Vagina (tissue), 2 donors: ENCODE data around the gene USP10. TPM values are rescaled to one million over a fixed set of nuclear protein-coding genes. Genes with fewer than 3 reads are reported as not detected.

ENCODE experiments used
- DNase-seq, 2 donors: peaks; one replicate each; pipeline ENCODE4 v3.0.0-alpha.2; 2017; ENCODE audit errors: extremely low spot score in 2 of 2
- H3K27ac ChIP-seq: fragments of 200-600 bp; sonication (generic); one replicate; pipeline ENCODE4 v1.5.1; 2019
- H3K27me3 ChIP-seq: fragments of 200-600 bp; sonication (generic); one replicate; pipeline ENCODE4 v1.5.1; 2019
- H3K36me3 ChIP-seq, 2 donors: fragments of 200-600 bp; sonication (generic); one replicate each; pipeline ENCODE4 v1.5.1; 2017 to 2019
- H3K4me1 ChIP-seq: fragments of 200-600 bp; sonication (generic); one replicate; pipeline ENCODE4 v1.5.1; 2019
- H3K4me3 ChIP-seq, 2 donors: fragments of 200-600 bp; sonication (generic); 1 replicate in 1 of 2; 2 replicates in 1 of 2; pipeline ENCODE4 v1.5.1; 2016 to 2019
- H3K9me3 ChIP-seq: fragments of 200-600 bp; sonication (generic); one replicate; pipeline ENCODE4 v1.5.1; 2019
- CTCF ChIP-seq, 3 experiments: fragments of 450-650 bp in 2 of 3; fragments of 200-600 bp in 1 of 3; sonication (generic) in 1 of 3; IDR thresholded peaks; one replicate each; pipeline ENCODE4 v1.5.1; 2017 to 2019; ENCODE audit warnings: antibody characterized with exemption in 3 of 3, mild to moderate bottlenecking in 2 of 3, moderate library complexity in 2 of 3
- POLR2A ChIP-seq, 2 donors: fragments of 450-650 bp; IDR thresholded peaks; one replicate each; pipeline ENCODE4 v1.6.1; 2017; ENCODE audit warnings: antibody characterized with exemption in 2 of 2, mild to moderate bottlenecking in 2 of 2, moderate library complexity in 2 of 2
- POLR2AphosphoS5 ChIP-seq, 2 donors: sonication (generic); formaldehyde crosslinking; IDR thresholded peaks; one replicate each; pipeline ENCODE4 v1.9.0; 2017; ENCODE audit warnings: antibody characterized with exemption in 2 of 2, mild to moderate bottlenecking in 2 of 2, low read depth in 1 of 2; ENCODE audit not compliant: insufficient read depth in 1 of 2
- intact Hi-C: fragments of 100-400 bp; cut with DNase I; formaldehyde crosslinking; loops from one replicate; pipeline ENCODE4 v1.15.1; 2023
- total RNA-seq: library from RNA; depleted of rRNA; stranded (reverse); fragments of >200 nt; gene quantifications from one replicate; pipeline ENCODE4 v1.2.3, GENCODE V29; 2016

USP10 gene
- total RNA-seq, 1 donor from 2014 or later, result 42.5 TPM

- Histone ChIP-seq H3K36me3 (no peaks in the 10 kb centered on the region), H3K4me3 (no peak overlapping the region), H3K4me1 (peaks cover 15% of the 10 kb centered on the region), H3K27me3 (no peaks in the 10 kb centered on the region), H3K27ac (no peak overlapping the region), H3K9me3 (no peaks in the 10 kb centered on the region)
- intact Hi-C loops, result loop anchor here (5.0 kb wide), 1 partner anchor 46 kb away; no protein-coding TSS in a partner anchor
- DNase-seq, result no peak
- TF ChIP-seq POLR2A (IDR thresholded peaks at IDR 0.05), result no peak
- no peak for TF ChIP-seq POLR2AphosphoS5 (IDR thresholded peaks at IDR 0.05; ENCODE audit: insufficient read depth in 1 of 2, low read depth in 1 of 2)
- no peak for TF ChIP-seq CTCF (IDR thresholded peaks at IDR 0.05)
Observed at GRCh38 chr16:84791088-84791487, 91.3 kb downstream of the USP10 start.

- Histone ChIP-seq H3K4me3 (no peak overlapping the region), H3K36me3 (no peaks in the 10 kb centered on the region), H3K9me3 (no peaks in the 10 kb centered on the region), H3K27me3 (no peaks in the 10 kb centered on the region), H3K4me1 (peaks cover 15% of the 10 kb centered on the region), H3K27ac (no peak overlapping the region)
- no peak for DNase-seq
- TF ChIP-seq POLR2A (IDR thresholded peaks at IDR 0.05) (no peak), CTCF (IDR thresholded peaks at IDR 0.05) (no peak), POLR2AphosphoS5 (IDR thresholded peaks at IDR 0.05; ENCODE audit: insufficient read depth in 1 of 2, low read depth in 1 of 2) (no peak)
- intact Hi-C loops, result loop anchor here (5.0 kb wide), 1 partner anchor 46 kb away; no protein-coding TSS in a partner anchor
Observed at GRCh38 chr16:84791501-84791900, 91.7 kb downstream of the USP10 start.

GRCh38 chr16:84794186-84794585, 94.4 kb downstream of the USP10 start:
- no peak for DNase-seq
- Histone ChIP-seq H3K4me3 (no peak overlapping the region), H3K9me3 (no peaks in the 10 kb centered on the region), H3K36me3 (no peaks in the 10 kb centered on the region), H3K27me3 (no peaks in the 10 kb centered on the region), H3K27ac (peak overlapping the region; percentile 73), H3K4me1 (peaks cover 15% of the 10 kb centered on the region)
- TF ChIP-seq CTCF (IDR thresholded peaks at IDR 0.05) (no peak), POLR2AphosphoS5 (IDR thresholded peaks at IDR 0.05; ENCODE audit: insufficient read depth in 1 of 2, low read depth in 1 of 2) (no peak), POLR2A (IDR thresholded peaks at IDR 0.05) (no peak)
- intact Hi-C loops, result loop anchor here (5.0 kb wide), 1 partner anchor 43 kb away; no protein-coding TSS in a partner anchor

- H3K27me3 ChIP-seq, result no peaks in the 10 kb centered on the region
- intact Hi-C loops, result loop anchor here (5.0 kb wide), 1 partner anchor 43 kb away; no protein-coding TSS in a partner anchor
- H3K4me1 ChIP-seq, result peaks cover 11% of the 10 kb centered on the region
- H3K27ac ChIP-seq, result peak overlapping the region; percentile 73
- no peak for TF ChIP-seq CTCF (IDR thresholded peaks at IDR 0.05)
- H3K4me3 ChIP-seq, result no peak overlapping the region
- H3K36me3 ChIP-seq, result no peaks in the 10 kb centered on the region
- DNase-seq, result no peak
- no peaks in the 10 kb centered on the region for H3K9me3 ChIP-seq
Observed at GRCh38 chr16:84794626-84795025, 94.8 kb downstream of the USP10 start.

- DNase-seq, result peak in 1 of 2 donors; percentile 96
- Histone ChIP-seq H3K4me3 (peak overlapping the region in 1 of 2 donors; percentile 23), H3K9me3 (no peaks in the 10 kb centered on the region), H3K27ac (peak overlapping the region; percentile 74), H3K27me3 (no peaks in the 10 kb centered on the region), H3K36me3 (no peaks in the 10 kb centered on the region), H3K4me1 (peaks cover 8% of the 10 kb centered on the region)
- intact Hi-C loops, result no loop called here
- TF ChIP-seq CTCF (IDR thresholded peaks at IDR 0.05) (no peak), POLR2AphosphoS5 (IDR thresholded peaks at IDR 0.05; ENCODE audit: insufficient read depth in 1 of 2, low read depth in 1 of 2) (peak; percentile 87)
Observed at GRCh38 chr16:84795329-84796053, 95.7 kb downstream of the USP10 start.
